ENCODE measurements around the gene KRT83. TPM values are rescaled to one million over a fixed set of nuclear protein-coding genes. Genes with fewer than 3 reads are reported as not detected.

KRT83 gene
- total and polyA plus RNA-seq, 2 donors (not counting 1 experiment from before 2014, with no cell fraction given): not detected

GRCh38 chr12:52308806-52309425 is 12.3 kb downstream of the KRT83 start:
- Histone ChIP-seq H3K4me3 (ENCODE audit: control extremely low read depth in 1 of 5, extremely low read depth in 1 of 5, insufficient read depth in 1 of 5, low read depth in 2 of 5, low read length in 4 of 5) (no peak overlapping the region), H3K9ac (ENCODE audit: low read length) (no peak overlapping the region), H3K4me2 (replicated peaks; ENCODE audit: low read depth, low read length, poor library complexity, severe bottlenecking) (no peak overlapping the region), H4K20me1 (ENCODE audit: control insufficient read depth, insufficient read depth, low read length, poor library complexity, severe bottlenecking) (no peaks in the 10 kb centered on the region), H3K79me2 (ENCODE audit: control insufficient read depth, insufficient read depth, low read length) (no peaks in the 10 kb centered on the region), H3K9me3 (ENCODE audit: control extremely low read depth in 1 of 3, control insufficient read depth in 2 of 3, insufficient read depth in 1 of 3, low read length in 2 of 3) (no peaks in the 10 kb centered on the region), H3K36me3 (replicated peaks in 1 of 2; ENCODE audit: control extremely low read depth in 1 of 2, control insufficient read depth in 1 of 2, extremely low read depth in 1 of 2, insufficient read depth in 2 of 2, low read length in 1 of 2) (no peaks in the 10 kb centered on the region), H3K4me1 (ENCODE audit: control insufficient read depth in 2 of 2, insufficient read depth in 2 of 2, low read length in 2 of 2) (no peaks in the 10 kb centered on the region), H3K27ac (ENCODE audit: low read length in 2 of 2) (no peak overlapping the region), H2AFZ (ENCODE audit: insufficient read depth, low read depth, low read length, poor library complexity, severe bottlenecking) (no peak overlapping the region), H3K27me3 (replicated peaks in 1 of 4; ENCODE audit: control extremely low read depth in 1 of 4, control insufficient read depth in 3 of 4, insufficient read depth in 4 of 4, low read length in 3 of 4) (peaks cover 0 to 38% (median 11%) of the 10 kb centered on the region in 4 experiments)
- intact Hi-C loops (cut with micrococcal nuclease): no loop called here
- WGBS (ENCODE audit: insufficient coverage): 57% methylated on average over 14 of the region's 15 CpGs
- TF ChIP-seq CTCF (IDR thresholded peaks at IDR 0.05) (no peak), EZH2 (IDR thresholded peaks at IDR 0.05; ENCODE audit: borderline replicate concordance, insufficient read depth, low read depth, low read length, poor library complexity, severe bottlenecking) (no peak)
- Mint-ChIP-seq H3K27me3 (peaks cover 60% of the 10 kb centered on the region), H3K27ac (no peak overlapping the region), H3K4me1 (peaks cover 3% of the 10 kb centered on the region), H3K9me3 (ENCODE audit: insufficient read depth) (no peaks in the 10 kb centered on the region), H3K4me3 (no peak overlapping the region)
- DNase-seq (no peak), ATAC-seq (ENCODE audit: low read depth) (no peak)
- CTCF ChIA-PET: interaction anchor here (0.5 kb wide), 1 partner anchor 26 kb away, joined by 3 read pairs; no protein-coding TSS in a partner anchor
- POLR2A ChIA-PET: no interaction called here
